ENCODE data around the gene ARCN1.

DNA sequence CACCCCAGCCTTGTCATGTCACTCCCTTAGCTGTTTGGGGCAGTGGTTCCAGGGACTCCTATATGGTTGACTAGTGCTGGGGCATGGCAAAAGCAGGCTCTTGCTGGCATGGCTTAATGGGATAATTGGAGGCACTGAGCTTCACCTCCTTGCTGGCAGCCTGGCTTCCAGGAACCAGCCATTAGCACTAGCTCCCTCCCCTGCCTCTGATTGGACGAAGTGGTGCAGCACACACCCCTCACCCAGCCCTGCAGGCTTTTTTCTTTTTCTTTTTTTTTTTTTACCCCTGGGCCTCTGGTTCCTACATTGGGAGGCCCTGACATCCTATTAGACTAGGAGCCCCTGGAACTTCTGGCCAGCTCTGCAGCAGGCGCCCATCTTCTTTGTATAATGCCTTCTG lies 53.8 kb downstream of the ARCN1 start:
- TF ChIP-seq L3MBTL2 (conservative IDR thresholded peaks at IDR 0.05) (no peak), SP1 (IDR thresholded peaks at IDR 0.05) (no peak), ARNT (IDR thresholded peaks at IDR 0.05) (no peak), ELF4 (IDR thresholded peaks at IDR 0.05) (no peak), ZNF384 (IDR thresholded peaks at IDR 0.05) (no peak), BHLHE40 (IDR thresholded peaks at IDR 0.05; ENCODE audit: borderline replicate concordance) (no peak), FOXK2 (IDR thresholded peaks at IDR 0.05) (no peak)
- TF ChIP-seq, protein P1, sequence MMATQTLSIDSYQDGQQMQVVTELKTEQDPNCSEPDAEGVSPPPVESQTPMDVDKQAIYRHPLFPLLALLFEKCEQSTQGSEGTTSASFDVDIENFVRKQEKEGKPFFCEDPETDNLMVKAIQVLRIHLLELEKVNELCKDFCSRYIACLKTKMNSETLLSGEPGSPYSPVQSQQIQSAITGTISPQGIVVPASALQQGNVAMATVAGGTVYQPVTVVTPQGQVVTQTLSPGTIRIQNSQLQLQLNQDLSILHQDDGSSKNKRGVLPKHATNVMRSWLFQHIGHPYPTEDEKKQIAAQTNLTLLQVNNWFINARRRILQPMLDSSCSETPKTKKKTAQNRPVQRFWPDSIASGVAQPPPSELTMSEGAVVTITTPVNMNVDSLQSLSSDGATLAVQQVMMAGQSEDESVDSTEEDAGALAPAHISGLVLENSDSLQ (IDR thresholded peaks at IDR 0.05): no peak
